ENCODE results near the gene CACNA1I.

CACNA1I gene

GRCh38 chr22:39535831-39536449 is 34.6 kb upstream of the CACNA1I start:
- no peak for DNase-seq

- DNase-seq, result no peak
These were observed 33.8 kb upstream of the CACNA1I start for GRCh38 chr22:39536711-39537110.

GRCh38 chr22:39537975-39538374 is 32.6 kb upstream of the CACNA1I start:
- no peak for DNase-seq

GRCh38 chr22:39543095-39543494 is 27.5 kb upstream of the CACNA1I start:
- no peak for DNase-seq

- peak; percentile 30 to 68 for DNase-seq
These were observed 24.9 kb upstream of the CACNA1I start for GRCh38 chr22:39545386-39546365.

GRCh38 chr22:39546889-39547586 is 23.5 kb upstream of the CACNA1I start:
- no peak for DNase-seq

GRCh38 chr22:39547587-39547947 is 23.0 kb upstream of the CACNA1I start:
- no peak for DNase-seq

- DNase-seq, result no peak
These were observed 17.1 kb upstream of the CACNA1I start for GRCh38 chr22:39553429-39553828.

- DNase-seq, result no peak
These were observed 16.4 kb upstream of the CACNA1I start for GRCh38 chr22:39554151-39554550.

- peak; percentile 46 to 49 for DNase-seq
These were observed 13.3 kb upstream of the CACNA1I start for GRCh38 chr22:39556970-39557841.

GRCh38 chr22:39558254-39558727 is 12.3 kb upstream of the CACNA1I start:
- no peak for DNase-seq

- no peak for DNase-seq
These were observed 11.6 kb upstream of the CACNA1I start for GRCh38 chr22:39558950-39559349.

GRCh38 chr22:39559456-39560105 is 11.0 kb upstream of the CACNA1I start:
- no peak for DNase-seq

- no peak for DNase-seq
These were observed 10.4 kb upstream of the CACNA1I start for GRCh38 chr22:39560127-39560526.

GRCh38 chr22:39562839-39563489 is 7.6 kb upstream of the CACNA1I start:
- no peak for DNase-seq

GRCh38 chr22:39563571-39564428 is 6.8 kb upstream of the CACNA1I start:
- no peak for DNase-seq

GRCh38 chr22:39565414-39565944 is 5.1 kb upstream of the CACNA1I start:
- no peak for DNase-seq

GRCh38 chr22:39567135-39567946 is 3.2 kb upstream of the CACNA1I start:
- DNase-seq, result peak; percentile 35 to 49
